HCT116 (cell line): ENCODE measurements around the gene GSK3A. TPM values are rescaled to one million over a fixed set of nuclear protein-coding genes. Genes with fewer than 3 reads are reported as not detected.

Experiments used
- ATAC-seq: fragments of 200-7000 bp; cut with Tn5 transposase; 2 replicates; pipeline ENCODE4 v1.9.1; 2020; ENCODE audit warnings: mild to moderate bottlenecking, moderate library complexity
- BruUV-seq: library from RNA; stranded (reverse); fragments of 400-500 nt; replicated peaks from 2 replicates; lab custom pipeline; 2021; lab: Mats Ljungman, UMichigan
- CTCF ChIA-PET: fragments of 300-600 bp; sonication (Branson Sonifier 250); formaldehyde crosslinking; loops from one replicate; lab custom pipeline; 2021; ENCODE audit warnings: antibody characterized with exemption; lab: Charles Lee
- POLR2A ChIA-PET: fragments of 300-600, 350-600 bp; sonication (Branson Sonifier 250); formaldehyde crosslinking; loops from one replicate; lab custom pipeline; 2021; ENCODE audit warnings: antibody characterized with exemption; lab: Charles Lee
- RAD21 ChIA-PET, 2 experiments: fragments of 300-600 bp; sonication (Branson Sonifier 250); formaldehyde crosslinking; loops; one replicate each; lab custom pipeline; 2023; ENCODE audit warnings: low total read pairs in 2 of 2; ENCODE audit not compliant: uncharacterized antibody in 2 of 2, unreplicated experiment in 2 of 2, low non-redundant PET in 1 of 2; lab: Charles Lee
- DNase-seq: peaks from one replicate; pipeline ENCODE4 v3.0.0-alpha.2; 2010; ENCODE audit warnings: low read depth, low spot score
- H2AFZ ChIP-seq: fragments of 200-600 bp; shearing (Covaris generic), sonication (generic); 2 replicates; pipeline ENCODE4 v1.6.1; 2017; ENCODE audit warnings: low read depth, mixed run types, mixed read lengths, antibody characterized with exemption, low read length; ENCODE audit not compliant: poor library complexity, severe bottlenecking
- H3K27ac ChIP-seq: 2 replicates; pipeline ENCODE4 v1.5.1; 2012; ENCODE audit warnings: low read depth, low read length
- H3K27me3 ChIP-seq: fragments of 200-600 bp; sonication (generic); 2 replicates; pipeline ENCODE4 v1.6.1; 2016; ENCODE audit warnings: mixed run types, low read length, mixed read lengths; ENCODE audit not compliant: insufficient read depth
- H3K36me3 ChIP-seq, 2 experiments: fragments of 200-500 bp in 1 of 2; fragments of 200-600 bp in 1 of 2; sonication (Bioruptor generic) in 1 of 2; sonication (generic) in 1 of 2; 2 replicates each; pipeline versions ENCODE4 v1.5.1 to v1.6.1; 2014 to 2016; ENCODE audit warnings: low read length in 2 of 2, inconsistent platforms in 1 of 2, mixed read lengths in 1 of 2, mixed run types in 1 of 2; ENCODE audit not compliant: insufficient read depth in 2 of 2, control insufficient read depth in 1 of 2
- H3K4me1 ChIP-seq, 2 experiments: fragments of 200-600 bp in 1 of 2; sonication (generic) in 1 of 2; 2 replicates each; pipeline versions ENCODE4 v1.5.1 to v1.6.1; 2012 to 2017; ENCODE audit warnings: low read length in 2 of 2, inconsistent platforms in 1 of 2, mild to moderate bottlenecking in 1 of 2, mixed read lengths in 1 of 2, mixed run types in 1 of 2, moderate library complexity in 1 of 2; ENCODE audit not compliant: insufficient read depth in 2 of 2, control insufficient read depth in 1 of 2
- H3K4me2 ChIP-seq: fragments of 200-600 bp; sonication (generic); 2 replicates; pipeline ENCODE4 v1.6.1; 2017; ENCODE audit warnings: mixed run types, low read length, mixed read lengths
- H3K4me3 ChIP-seq, 2 experiments: fragments of 200-600 bp in 1 of 2; sonication (generic) in 1 of 2; replicated peaks in 1 of 2; 2 replicates each; pipeline ENCODE4 v1.5.1; 2011 to 2016; ENCODE audit warnings: low read length in 2 of 2, control low read depth in 1 of 2, low read depth in 1 of 2, mild to moderate bottlenecking in 1 of 2, mixed read lengths in 1 of 2, mixed run types in 1 of 2
- H3K79me2 ChIP-seq: fragments of 200-600 bp; sonication (generic); 2 replicates; pipeline ENCODE4 v1.6.1; 2017; ENCODE audit warnings: mild to moderate bottlenecking, mixed run types, low read length, moderate library complexity, mixed read lengths; ENCODE audit not compliant: insufficient read depth
- H3K9ac ChIP-seq: fragments of 200-600 bp; sonication (generic); 2 replicates; pipeline ENCODE4 v1.6.1; 2016; ENCODE audit warnings: low read length, mixed read lengths
- H3K9me2 ChIP-seq: fragments of 200-600 bp; sonication (generic), shearing (Covaris generic); 2 replicates; pipeline ENCODE4 v1.6.1; 2017; ENCODE audit warnings: mixed run types, mild to moderate bottlenecking, moderate library complexity; ENCODE audit not compliant: insufficient read depth
- H3K9me3 ChIP-seq, 2 experiments: fragments of 200-500 bp in 1 of 2; fragments of 200-600 bp in 1 of 2; sonication (Bioruptor generic) in 1 of 2; sonication (generic) in 1 of 2; 2 replicates each; pipeline ENCODE4 v1.6.1; 2014 to 2017; ENCODE audit warnings: low read length in 2 of 2, mixed read lengths in 2 of 2, inconsistent platforms in 1 of 2, low read depth in 1 of 2, mild to moderate bottlenecking in 1 of 2, mixed run types in 1 of 2, moderate library complexity in 1 of 2; ENCODE audit not compliant: control insufficient read depth in 1 of 2, insufficient read depth in 1 of 2
- H4K20me1 ChIP-seq: fragments of 200-600 bp; sonication (generic), shearing (Covaris generic); 2 replicates; pipeline ENCODE4 v1.6.1; 2017; ENCODE audit warnings: mixed run types, mild to moderate bottlenecking, moderate library complexity; ENCODE audit not compliant: insufficient read depth
- ATF3 ChIP-seq: IDR thresholded peaks from 2 replicates; pipeline ENCODE4 v1.6.1; 2012
- ELF1 ChIP-seq: IDR thresholded peaks from 2 replicates; pipeline ENCODE4 v1.6.1; 2012; ENCODE audit warnings: low read depth, borderline replicate concordance
- FOSL1 ChIP-seq: IDR thresholded peaks from 2 replicates; pipeline ENCODE4 v1.6.1; 2012; ENCODE audit warnings: low read depth
- POLR2A ChIP-seq: IDR thresholded peaks from 2 replicates; pipeline ENCODE4 v1.7.0; 2011; ENCODE audit warnings: borderline replicate concordance; ENCODE audit not compliant: insufficient read depth, insufficient read length; ENCODE audit errors: extremely low read depth
- POLR2AphosphoS5 ChIP-seq: IDR thresholded peaks from 2 replicates; pipeline ENCODE4 v1.6.1; 2011; ENCODE audit warnings: mild to moderate bottlenecking, low read depth, low read length, moderate library complexity
- intact Hi-C: fragments of 100-400 bp; cut with micrococcal nuclease; formaldehyde crosslinking; loops from 2 replicates; pipeline ENCODE4 v1.10.0; 2022
- total RNA-seq: library from RNA; stranded (reverse); gene quantifications from one replicate; pipeline ENCODE4 v1.2.1, GENCODE V29; 2021; ENCODE audit not compliant: unreplicated experiment
- TF ChIP-seq, protein P1 (sequence below): IDR thresholded peaks from 2 replicates; pipeline ENCODE4 v1.6.1; 2012; ENCODE audit warnings: low read depth

GSK3A gene
- total RNA-seq, 1 experiment from 2014 or later = 57.2 TPM

GRCh38 chr19:42249149-42249750, 6.8 kb upstream of the GSK3A start:
- DNase-seq = no peak
- ATAC-seq = no peak
- Histone ChIP-seq H3K9me3 (no peaks in the 10 kb centered on the region), H3K9me2 (no peaks in the 10 kb centered on the region), H3K4me1 (peaks cover 26 to 51% of the 10 kb centered on the region in 2 experiments), H3K36me3 (peaks cover 0 to 7% of the 10 kb centered on the region in 2 experiments; a peak in 2 of 4 replicates), H3K4me2 (no peak overlapping the region), H3K9ac (no peak overlapping the region), H2AFZ (no peak overlapping the region), H4K20me1 (peaks cover 3% of the 10 kb centered on the region; the same call in 1 of the 2 replicates), H3K27ac (no peak overlapping the region; the same call in 1 of the 2 replicates), H3K27me3 (no peaks in the 10 kb centered on the region), H3K4me3 (no peak overlapping the region), H3K79me2 (peaks cover 47% of the 10 kb centered on the region)
- TF ChIP-seq FOSL1 = no peak
- no peak for TF ChIP-seq ELF1
- TF ChIP-seq POLR2A = no peak
- POLR2A ChIA-PET = interaction anchor here (0.6 to 0.8 kb wide), 3 partner anchors 13 to 30 kb away, joined by 3 to 4 read pairs (median 3); no protein-coding TSS in a partner anchor
- RAD21 ChIA-PET = no interaction called here
- intact Hi-C loops = no loop called here
- CTCF ChIA-PET = no interaction called here
- no TSS peak for BruUV-seq

GRCh38 chr19:42248270-42249148, 6.1 kb upstream of the GSK3A start:
- ChIA-PET CTCF (no interaction called here), RAD21 (interaction anchor here in 1 of 2 experiments (0.6 kb wide), 1 partner anchor 30 kb away, joined by 5 read pairs; no protein-coding TSS in a partner anchor), POLR2A (interaction anchor here (0.7 kb wide), 1 partner anchor 22 kb away, joined by 3 read pairs; no protein-coding TSS in a partner anchor)
- intact Hi-C loops = no loop called here
- ATAC-seq (no peak), DNase-seq (no peak)
- no TSS peak for BruUV-seq
- Histone ChIP-seq H3K9ac (no peak overlapping the region), H3K9me3 (no peaks in the 10 kb centered on the region), H3K79me2 (peaks cover 43% of the 10 kb centered on the region), H4K20me1 (peaks cover 3% of the 10 kb centered on the region; the same call in 1 of the 2 replicates), H3K27ac (no peak overlapping the region; the same call in 1 of the 2 replicates), H3K4me1 (peaks cover 26 to 51% of the 10 kb centered on the region in 2 experiments), H3K4me3 (no peak overlapping the region), H3K4me2 (no peak overlapping the region), H3K9me2 (no peaks in the 10 kb centered on the region), H2AFZ (no peak overlapping the region), H3K27me3 (no peaks in the 10 kb centered on the region), H3K36me3 (peaks cover 0 to 7% of the 10 kb centered on the region in 2 experiments; a peak in 2 of 4 replicates)
- TF ChIP-seq ATF3 (no peak), POLR2AphosphoS5 (0 out of 2 replicates have a peak, but pooled peaks have one; percentile 16), POLR2A (no peak)
- TF ChIP-seq, protein P1, sequence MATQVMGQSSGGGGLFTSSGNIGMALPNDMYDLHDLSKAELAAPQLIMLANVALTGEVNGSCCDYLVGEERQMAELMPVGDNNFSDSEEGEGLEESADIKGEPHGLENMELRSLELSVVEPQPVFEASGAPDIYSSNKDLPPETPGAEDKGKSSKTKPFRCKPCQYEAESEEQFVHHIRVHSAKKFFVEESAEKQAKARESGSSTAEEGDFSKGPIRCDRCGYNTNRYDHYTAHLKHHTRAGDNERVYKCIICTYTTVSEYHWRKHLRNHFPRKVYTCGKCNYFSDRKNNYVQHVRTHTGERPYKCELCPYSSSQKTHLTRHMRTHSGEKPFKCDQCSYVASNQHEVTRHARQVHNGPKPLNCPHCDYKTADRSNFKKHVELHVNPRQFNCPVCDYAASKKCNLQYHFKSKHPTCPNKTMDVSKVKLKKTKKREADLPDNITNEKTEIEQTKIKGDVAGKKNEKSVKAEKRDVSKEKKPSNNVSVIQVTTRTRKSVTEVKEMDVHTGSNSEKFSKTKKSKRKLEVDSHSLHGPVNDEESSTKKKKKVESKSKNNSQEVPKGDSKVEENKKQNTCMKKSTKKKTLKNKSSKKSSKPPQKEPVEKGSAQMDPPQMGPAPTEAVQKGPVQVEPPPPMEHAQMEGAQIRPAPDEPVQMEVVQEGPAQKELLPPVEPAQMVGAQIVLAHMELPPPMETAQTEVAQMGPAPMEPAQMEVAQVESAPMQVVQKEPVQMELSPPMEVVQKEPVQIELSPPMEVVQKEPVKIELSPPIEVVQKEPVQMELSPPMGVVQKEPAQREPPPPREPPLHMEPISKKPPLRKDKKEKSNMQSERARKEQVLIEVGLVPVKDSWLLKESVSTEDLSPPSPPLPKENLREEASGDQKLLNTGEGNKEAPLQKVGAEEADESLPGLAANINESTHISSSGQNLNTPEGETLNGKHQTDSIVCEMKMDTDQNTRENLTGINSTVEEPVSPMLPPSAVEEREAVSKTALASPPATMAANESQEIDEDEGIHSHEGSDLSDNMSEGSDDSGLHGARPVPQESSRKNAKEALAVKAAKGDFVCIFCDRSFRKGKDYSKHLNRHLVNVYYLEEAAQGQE = no peak
